Panc1 (cell line): Measurements from ENCODE around the gene CSTB.

Experiments used
- POLR2AphosphoS5 ChIP-seq: IDR thresholded peaks from 2 replicates; pipeline ENCODE4 v1.6.1; 2012; ENCODE audit warnings: mild to moderate bottlenecking, low read depth, low read length, moderate library complexity
- TCF7L2 ChIP-seq: IDR thresholded peaks from 2 replicates; pipeline ENCODE4 v1.6.1; 2011; ENCODE audit warnings: mild to moderate bottlenecking, low read depth, low read length, inconsistent platforms
- TF ChIP-seq, protein P1 (sequence below): fragments of 450-650 bp; IDR thresholded peaks from 2 replicates; pipeline ENCODE4 v1.5.1; 2017; ENCODE audit warnings: mild to moderate bottlenecking

DNA sequence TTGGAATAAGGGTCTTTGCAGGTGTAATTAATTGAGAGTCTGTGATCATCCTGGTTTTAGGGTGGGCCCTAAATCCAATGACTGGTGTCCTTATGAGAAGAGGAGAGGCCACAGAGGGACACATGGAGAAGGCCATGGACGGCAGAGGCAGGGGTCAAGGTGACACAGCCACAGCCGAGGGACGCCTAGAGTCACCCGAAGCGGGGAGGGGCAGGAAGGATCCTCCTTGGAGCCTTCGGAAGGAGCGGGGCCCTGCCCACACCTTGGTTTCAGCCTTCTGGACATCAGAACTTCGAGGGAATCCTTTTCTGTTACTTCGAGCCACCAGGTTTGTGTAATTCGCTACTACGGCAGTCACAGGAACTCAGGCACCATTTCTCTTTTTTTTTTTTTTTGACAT is 44.4 kb upstream of the CSTB start:
- TF ChIP-seq, protein P1, sequence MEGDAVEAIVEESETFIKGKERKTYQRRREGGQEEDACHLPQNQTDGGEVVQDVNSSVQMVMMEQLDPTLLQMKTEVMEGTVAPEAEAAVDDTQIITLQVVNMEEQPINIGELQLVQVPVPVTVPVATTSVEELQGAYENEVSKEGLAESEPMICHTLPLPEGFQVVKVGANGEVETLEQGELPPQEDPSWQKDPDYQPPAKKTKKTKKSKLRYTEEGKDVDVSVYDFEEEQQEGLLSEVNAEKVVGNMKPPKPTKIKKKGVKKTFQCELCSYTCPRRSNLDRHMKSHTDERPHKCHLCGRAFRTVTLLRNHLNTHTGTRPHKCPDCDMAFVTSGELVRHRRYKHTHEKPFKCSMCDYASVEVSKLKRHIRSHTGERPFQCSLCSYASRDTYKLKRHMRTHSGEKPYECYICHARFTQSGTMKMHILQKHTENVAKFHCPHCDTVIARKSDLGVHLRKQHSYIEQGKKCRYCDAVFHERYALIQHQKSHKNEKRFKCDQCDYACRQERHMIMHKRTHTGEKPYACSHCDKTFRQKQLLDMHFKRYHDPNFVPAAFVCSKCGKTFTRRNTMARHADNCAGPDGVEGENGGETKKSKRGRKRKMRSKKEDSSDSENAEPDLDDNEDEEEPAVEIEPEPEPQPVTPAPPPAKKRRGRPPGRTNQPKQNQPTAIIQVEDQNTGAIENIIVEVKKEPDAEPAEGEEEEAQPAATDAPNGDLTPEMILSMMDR: no peak
- TF ChIP-seq POLR2AphosphoS5 (no peak), TCF7L2 (no peak)
